HEK293T (cell line): ENCODE data around the gene NOS3.

Source experiments
- BHLHE40 ChIP-seq: fragments of 450-650 bp; IDR thresholded peaks from 2 replicates; pipeline ENCODE4 v1.6.1; 2016; ENCODE audit warnings: mild to moderate bottlenecking, moderate library complexity, borderline replicate concordance
- CTBP1 ChIP-seq: fragments of 450-650 bp; IDR thresholded peaks from 2 replicates; pipeline ENCODE4 v1.6.1; 2016; ENCODE audit warnings: borderline replicate concordance
- ELF4 ChIP-seq: fragments of 450-650 bp; IDR thresholded peaks from 2 replicates; pipeline ENCODE4 v1.6.1; 2017; ENCODE audit warnings: antibody characterized with exemption
- FOXA1 ChIP-seq: fragments of 450-650 bp; IDR thresholded peaks from 2 replicates; pipeline ENCODE4 v1.6.1; 2016; ENCODE audit warnings: mild to moderate bottlenecking
- FOXK2 ChIP-seq: fragments of 450-650 bp; IDR thresholded peaks from 2 replicates; pipeline ENCODE4 v1.6.1; 2016; ENCODE audit warnings: mild to moderate bottlenecking
- FOXM1 ChIP-seq: fragments of 450-650 bp; IDR thresholded peaks from 2 replicates; pipeline ENCODE4 v1.6.1; 2017; ENCODE audit warnings: mild to moderate bottlenecking, borderline replicate concordance
- HDGF ChIP-seq: fragments of 450-650 bp; IDR thresholded peaks from 2 replicates; pipeline ENCODE4 v1.6.1; 2017; ENCODE audit warnings: antibody characterized with exemption, borderline replicate concordance
- L3MBTL2 ChIP-seq: fragments of 450-650 bp; conservative IDR thresholded peaks from 2 replicates; pipeline ENCODE4 v1.6.1; 2016; ENCODE audit warnings: mild to moderate bottlenecking
- LEF1 ChIP-seq: fragments of 450-650 bp; IDR thresholded peaks from 2 replicates; pipeline ENCODE4 v1.6.1; 2017; ENCODE audit warnings: mild to moderate bottlenecking, borderline replicate concordance
- NFRKB ChIP-seq: fragments of 450-650 bp; IDR thresholded peaks from 2 replicates; pipeline ENCODE4 v1.6.1; 2016; ENCODE audit warnings: mild to moderate bottlenecking, moderate library complexity
- SP1 ChIP-seq: fragments of 450-650 bp; IDR thresholded peaks from 2 replicates; pipeline ENCODE4 v1.6.1; 2017
- SUZ12 ChIP-seq: fragments of 450-650 bp; IDR thresholded peaks from 2 replicates; pipeline ENCODE4 v1.6.1; 2016; ENCODE audit warnings: mild to moderate bottlenecking
- TARDBP ChIP-seq: fragments of 450-650 bp; IDR thresholded peaks from 2 replicates; pipeline ENCODE4 v1.6.1; 2016
- ZNF384 ChIP-seq: fragments of 450-650 bp; IDR thresholded peaks from 2 replicates; pipeline ENCODE4 v1.6.1; 2016

- TF ChIP-seq BHLHE40 = no peak
- no peak for TF ChIP-seq HDGF
- TF ChIP-seq FOXK2 = no peak
- no peak for TF ChIP-seq SP1
- no peak for TF ChIP-seq L3MBTL2
- TF ChIP-seq TARDBP = no peak
- TF ChIP-seq ELF4 = no peak
- TF ChIP-seq NFRKB = no peak
- no peak for TF ChIP-seq CTBP1
- no peak for TF ChIP-seq SUZ12
- no peak for TF ChIP-seq FOXA1
- no peak for TF ChIP-seq ZNF384
- no peak for TF ChIP-seq FOXM1
- TF ChIP-seq LEF1 = no peak
Observed at GRCh38 chr7:150967349-150967748, 23.5 kb upstream of the NOS3 start.
